Nucleus accumbens (tissue), 56 donors: ENCODE results near the gene NOL9.
A peak's percentile ranks its signal among the peaks of the same experiment; 100 is the strongest.
"Not testable (repeated sequence)": the region's sequence is repeated elsewhere in the genome, so short reads cannot be mapped to it uniquely, and the experiment has no call there.

Experiments used
- DNase-seq, 56 donors: peaks; one replicate each; lab custom pipeline; 2025; lab: John Stamatoyannopoulos, UW

NOL9 gene

DNA sequence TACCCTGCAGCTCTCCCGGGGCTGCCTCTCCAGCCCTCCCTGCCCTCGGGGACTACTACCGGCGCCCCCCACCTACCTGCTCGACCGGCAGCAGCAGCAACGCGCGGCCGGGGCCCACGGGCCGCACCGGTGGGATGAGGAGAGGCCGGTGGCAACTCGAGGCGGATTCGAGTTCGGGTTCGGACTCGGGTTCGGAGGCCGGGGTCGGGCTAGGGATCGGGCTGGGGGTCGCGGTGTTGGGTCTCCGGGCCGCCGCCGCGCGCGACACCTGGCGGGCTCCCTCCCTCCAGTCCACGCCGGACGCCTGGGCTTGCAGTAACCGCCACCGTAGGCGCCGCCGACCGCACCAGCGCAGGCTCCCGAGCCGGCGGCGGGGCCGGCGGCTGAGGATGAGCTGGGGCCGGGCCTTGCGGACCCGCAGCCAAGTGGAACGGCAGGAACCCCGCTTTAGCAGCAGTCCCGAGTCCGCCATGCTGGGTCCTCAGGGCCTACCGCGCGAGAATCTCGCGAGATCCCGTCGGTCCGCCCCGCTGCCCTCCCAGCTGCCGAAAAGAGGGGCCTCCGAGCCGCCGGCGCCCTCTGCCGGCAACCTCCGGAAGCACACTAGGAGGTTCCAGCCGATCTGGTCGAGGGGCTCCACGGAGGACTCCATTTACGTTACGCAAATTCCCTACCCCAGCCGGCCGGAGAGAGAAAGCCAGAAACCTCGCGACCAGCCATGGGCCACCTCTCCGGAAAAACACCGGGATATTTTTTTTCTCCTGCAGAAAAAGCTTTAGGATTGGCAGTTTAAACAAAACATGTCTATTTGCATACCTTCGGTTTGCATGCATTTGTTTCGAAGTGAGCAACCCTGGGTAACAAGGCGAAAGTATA lies at the start of gene NOL9:
TSS of gene NOL9 (minus strand) at position 483 of the 876 bp plus-strand sequence. CDS start at position 472, 11 bp downstream.
- peak in 55 of 56 donors; percentile 42 to 95 (median 86) for DNase-seq

DNA sequence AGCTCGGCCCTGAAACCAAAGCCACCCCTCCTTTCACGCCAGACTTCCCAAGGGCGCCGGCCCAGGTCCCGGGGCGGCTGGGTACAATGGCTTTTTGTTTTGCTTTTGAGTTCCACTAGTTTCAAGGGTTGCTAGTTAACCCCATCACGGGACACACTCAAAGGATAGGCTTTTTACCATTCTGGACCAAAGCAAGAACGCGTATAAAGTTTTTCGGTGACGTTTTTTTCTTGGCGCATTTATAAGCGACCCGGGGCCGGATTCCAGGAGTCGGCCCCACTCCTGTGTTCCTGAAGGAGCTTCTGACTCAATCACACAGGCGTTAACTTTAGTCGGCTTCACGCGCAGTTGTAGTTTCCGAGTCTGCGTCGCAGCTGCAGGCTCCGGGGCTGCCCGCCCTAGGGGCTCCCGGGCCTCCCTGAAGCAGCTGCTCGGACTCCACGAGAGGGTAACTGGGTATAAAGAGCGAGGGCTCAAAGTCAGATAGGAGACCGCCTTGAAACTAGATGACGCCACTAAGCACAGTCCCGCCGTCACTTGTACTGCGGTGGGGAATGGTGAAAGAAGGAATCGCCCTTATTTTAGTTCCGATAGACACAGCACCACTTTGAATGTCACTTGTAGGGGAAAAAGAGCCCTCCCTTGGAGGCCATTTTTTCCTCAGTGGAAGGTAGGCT lies 49.1 kb upstream of the NOL9 start:
- DNase-seq, result peak in 48 of 56 donors; percentile 28 to 94 (median 82)

DNA sequence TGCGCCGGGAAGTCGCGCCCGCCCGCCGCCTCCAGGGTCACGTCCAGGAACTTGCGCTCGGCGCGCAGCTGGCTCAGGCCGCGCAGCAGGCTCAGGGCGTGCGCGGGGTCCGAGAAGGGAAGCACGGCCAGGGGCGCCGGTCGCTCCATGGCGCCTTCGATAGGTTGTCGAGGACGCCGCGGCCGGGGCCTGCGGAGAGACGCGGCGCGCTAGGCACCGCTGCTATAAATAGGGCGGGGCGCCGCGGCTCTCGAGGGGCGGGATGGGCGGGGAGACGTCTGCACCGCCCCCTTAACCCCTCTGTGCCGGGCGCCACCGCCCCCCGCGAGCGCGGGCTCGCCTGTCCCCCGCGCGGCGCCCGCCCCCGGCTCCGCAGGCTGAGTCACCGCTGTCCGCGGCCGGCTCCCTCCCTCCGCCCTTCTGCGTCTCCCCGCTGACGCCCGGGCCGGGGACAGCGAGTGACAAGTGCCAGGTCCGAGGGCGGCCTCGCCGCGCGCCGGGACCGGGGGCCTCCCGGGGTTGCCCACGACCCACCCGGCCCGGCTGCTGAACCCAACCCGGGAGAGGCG lies 48.4 kb upstream of the NOL9 start, which contains the start of gene KLHL21:
TSS of gene KLHL21 (minus strand) at position 201 of the 569 bp plus-strand sequence. CDS start at position 149, 52 bp downstream.
- DNase-seq, result peak; percentile 44 to 94 (median 86)

DNA sequence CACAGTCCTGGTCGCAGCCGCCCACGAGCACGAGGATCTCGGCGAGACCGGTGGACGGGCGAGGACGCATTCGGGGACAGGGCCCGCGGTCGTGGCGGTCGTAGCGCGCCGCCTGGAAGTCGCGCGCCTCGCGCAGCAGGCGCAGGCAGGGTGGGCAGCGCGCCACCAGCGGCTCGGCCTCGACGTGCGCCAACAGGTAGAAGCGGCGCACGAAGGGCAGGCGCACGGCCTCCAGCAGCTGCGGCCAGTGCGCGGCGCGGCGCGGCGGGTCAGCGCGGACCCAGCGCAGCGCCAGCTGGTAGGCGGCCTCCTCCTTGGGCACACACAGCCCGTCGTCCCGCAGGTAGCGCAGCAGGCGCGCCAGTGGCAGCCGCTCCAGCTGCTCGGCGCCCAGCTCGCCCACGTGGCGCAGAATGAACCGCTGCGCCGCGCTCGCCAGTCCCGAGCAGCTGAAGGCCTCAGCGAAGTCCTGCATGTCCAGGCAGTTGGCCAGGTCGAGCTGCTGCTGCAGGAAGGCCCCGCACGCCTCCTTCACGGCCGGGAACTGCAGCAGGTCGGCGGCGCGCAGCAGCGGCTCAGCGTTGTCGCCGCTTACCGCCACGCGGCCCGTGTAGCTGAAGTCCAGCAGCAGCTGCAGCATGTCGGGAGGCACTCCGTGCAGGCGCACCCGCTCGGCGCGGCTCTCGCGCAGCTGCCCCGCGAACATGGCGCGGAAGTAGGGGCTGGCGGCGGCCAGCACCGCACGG lies 47.8 kb upstream of the NOL9 start:
- peak in 28 of 56 donors; percentile 43 to 74 (median 55) for DNase-seq

DNA sequence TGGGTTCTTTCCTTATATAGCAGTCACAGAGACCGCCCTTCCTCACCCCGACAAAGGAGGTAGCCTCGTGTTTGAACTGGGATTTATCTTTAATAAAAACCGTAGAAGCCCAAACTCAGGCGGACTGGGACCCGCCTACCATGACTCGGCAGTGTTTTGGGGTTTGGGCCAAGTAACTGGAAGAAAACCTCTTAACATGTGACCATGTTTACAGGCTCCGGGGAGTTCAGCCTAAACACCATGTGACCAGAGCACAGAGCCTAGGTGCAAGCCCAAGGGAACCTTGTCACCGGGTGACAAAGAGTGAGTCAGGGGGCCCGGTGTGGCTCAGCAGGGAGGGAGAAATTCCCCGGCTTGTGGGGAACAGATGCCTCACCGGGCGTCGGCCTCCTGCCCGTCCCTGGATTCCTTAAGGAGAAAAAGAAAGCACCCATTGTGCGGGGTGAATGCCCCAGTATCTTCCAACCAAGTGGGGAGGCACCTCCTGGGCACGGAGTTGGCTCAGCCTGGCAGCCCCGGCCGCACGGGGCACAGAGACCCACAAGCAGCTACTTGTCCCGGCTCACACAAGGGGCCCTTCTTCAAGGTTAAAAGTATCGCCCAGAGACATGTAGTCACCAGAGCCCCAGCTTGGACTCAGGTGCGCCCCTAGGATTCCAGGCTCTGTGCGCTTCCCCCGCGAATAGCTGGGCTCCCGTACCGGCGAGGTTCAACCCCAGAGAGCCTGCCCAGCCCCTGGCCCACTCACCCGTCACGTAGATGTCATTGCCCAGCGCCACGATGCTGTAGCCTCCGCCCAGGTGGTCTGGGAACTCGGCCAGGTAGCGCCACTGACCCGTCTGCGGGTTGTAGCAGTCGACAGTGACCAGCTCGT lies 47.0 kb upstream of the NOL9 start:
- DNase-seq, result peak in 52 of 56 donors; percentile 36 to 87 (median 64)

DNA sequence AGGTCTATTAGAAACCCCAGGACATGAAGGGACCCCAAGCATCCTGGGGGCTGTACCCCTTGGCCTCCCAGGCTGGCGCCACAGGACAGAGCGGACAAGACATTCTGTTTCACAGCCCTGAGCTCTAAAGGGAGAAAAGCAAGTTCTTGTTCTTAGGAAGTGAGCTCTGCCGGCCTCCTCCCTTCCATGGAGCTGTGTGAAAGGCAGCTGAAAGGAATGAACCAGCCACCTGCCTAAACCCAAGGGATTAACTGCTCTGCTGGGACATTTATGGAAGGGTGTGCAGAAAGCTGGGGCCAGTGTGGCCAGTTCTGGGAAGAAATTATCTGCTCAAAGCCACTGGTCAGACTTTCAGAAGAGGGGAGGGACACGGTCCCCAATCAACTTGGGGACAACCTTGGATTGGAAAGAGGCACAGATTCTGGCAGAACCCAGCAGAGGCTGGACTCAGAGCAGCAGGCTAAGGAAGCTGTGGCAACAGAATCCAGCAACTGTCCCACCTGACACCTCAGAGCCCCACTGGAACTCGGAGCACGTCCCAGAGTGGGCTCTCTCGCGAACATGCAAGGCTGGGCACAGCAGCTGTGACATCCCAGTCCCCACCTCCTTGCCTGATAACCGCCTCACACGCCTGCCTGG lies 46.2 kb upstream of the NOL9 start:
- DNase-seq, result peak in 6 of 56 donors; percentile 21 to 70 (median 56)

DNA sequence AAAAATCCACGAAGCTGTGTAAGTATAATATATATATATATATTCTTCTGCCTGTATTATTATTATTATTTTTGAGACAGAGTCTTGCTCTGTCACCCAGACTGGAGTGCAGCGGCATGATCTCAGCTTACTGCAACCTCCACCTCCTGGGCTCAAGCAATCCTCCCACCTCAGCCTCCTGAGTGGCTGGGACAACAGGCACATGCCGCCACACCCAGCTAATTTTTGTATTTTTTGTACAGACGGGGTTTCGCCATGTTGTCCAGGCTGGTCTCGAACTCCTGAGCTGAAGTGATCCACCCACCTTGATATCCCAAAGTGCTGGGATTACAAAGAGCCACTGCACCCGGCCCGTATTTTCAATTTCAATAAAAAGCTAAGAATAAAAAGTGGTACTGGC lies 45.7 kb upstream of the NOL9 start:
- DNase-seq, result not testable (repeated sequence)

DNA sequence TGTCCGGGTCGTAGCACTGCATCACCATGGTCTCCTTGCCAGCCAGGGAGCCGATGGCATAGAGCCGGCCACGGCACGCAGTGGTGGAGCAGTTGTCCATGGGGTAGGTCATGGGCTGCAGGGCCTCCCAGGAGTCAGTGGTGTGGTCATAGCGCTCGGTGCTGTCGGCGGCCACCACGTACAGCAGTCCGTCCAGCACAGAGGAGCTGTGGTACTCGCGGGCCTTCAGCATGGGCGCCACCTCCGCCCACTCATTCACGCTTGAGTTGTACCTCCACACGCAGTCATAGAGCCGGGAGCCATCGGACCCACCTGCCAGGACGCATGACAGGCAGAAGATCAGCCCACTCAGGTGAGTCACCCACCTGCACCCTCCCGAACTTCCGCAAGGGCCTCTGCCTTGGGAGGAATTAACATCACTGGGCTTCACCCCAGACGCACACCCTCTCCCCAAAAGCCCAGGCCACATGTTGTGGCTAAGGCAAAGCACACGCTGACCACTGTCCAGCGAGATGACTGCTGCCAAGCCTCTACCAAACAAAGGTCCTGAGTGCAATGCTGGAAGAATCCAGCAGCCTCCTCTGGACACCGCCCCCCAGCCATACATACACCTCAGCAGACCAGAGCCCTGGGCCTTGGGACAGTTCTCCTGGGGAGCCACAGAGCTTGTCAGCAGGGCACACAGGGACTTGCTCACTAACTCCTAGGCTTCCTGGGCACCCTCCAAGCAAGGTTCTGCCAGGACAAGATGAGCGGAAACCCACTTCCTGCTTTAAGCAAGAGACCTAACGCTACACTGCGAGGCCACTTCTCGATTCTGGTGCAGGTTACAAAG lies 45.0 kb upstream of the NOL9 start:
- peak in 15 of 56 donors; percentile 15 to 61 (median 31) for DNase-seq

DNA sequence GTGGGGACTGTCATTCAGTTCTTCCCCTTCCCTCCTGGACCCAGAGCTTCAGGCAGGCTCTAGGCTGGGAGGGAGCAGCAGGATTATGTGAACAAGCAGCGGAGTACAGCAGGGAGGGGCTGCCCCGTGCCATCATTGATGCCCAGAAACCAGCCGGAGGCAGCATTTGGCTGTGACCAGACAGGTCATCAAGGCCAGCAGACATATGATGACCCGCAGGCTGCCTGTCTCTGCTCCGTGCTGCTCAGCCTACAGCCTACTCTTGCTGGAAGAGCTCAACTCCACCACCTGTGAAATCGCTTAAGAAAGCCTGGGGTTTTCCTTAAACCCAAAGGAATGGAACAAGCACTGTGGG lies 43.4 kb upstream of the NOL9 start:
- DNase-seq, result no peak

DNA sequence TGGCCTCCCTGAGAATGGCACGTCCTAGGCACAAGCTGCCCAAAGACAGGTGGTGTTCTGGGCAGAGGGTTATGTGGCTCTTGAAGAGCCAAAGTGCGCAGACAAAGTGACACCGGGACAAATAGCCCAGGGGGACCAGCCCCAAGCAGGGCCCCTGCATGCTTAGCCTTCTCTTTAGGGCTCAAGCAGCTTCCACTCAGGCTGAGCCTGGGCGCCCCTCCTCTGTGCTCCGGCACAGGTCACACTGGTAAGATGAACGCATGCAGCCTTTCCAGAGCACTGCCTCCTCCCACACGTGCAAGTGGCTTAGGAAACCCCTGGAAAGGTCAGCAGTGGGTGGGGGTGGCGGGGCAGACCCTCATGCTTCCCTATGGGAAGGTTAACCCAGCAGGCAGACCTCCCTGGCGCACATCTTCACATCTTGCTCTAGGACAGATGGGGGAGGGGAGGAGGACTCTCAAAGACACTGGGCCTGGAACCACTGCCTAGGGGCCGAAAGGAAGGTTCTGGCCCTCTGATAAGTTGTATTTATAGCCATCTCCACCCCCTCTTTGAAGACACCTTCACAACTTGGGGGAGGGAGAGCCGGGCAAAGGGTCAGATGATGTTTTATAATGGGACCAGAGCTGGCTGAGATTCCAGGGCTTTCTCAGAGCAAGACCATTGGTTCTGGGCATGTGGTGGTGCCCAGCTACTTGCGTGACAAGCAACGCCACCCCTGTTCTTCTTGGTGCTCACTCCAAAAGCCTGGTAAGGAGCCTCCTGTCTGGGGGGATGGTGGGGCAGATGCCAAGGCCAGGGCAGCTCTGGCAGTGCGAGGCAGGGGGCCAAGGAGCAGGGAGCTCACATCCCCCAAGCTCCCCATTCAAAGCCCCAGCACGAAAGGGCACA lies 42.8 kb upstream of the NOL9 start:
- peak in 1 of 56 donors; percentile 10 for DNase-seq

DNA sequence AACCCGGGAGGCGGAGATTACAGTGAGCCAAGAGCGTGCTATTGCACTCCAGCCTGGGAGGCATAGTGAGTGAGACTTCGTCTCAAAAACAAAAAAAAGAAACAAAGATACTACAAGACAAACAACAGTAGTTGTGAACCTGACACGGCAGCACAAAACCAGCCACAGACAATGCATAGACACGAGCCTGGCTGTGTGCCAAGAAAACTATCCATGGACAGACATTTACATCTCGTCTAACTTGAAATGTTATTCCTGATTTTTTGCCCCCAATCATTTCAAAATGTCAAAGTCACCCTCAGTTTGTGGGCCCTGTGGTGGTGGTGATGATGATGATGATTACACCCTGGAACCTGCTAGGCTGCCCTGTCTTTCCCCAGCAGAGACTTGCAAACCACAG lies 42.0 kb upstream of the NOL9 start:
- DNase-seq, result no peak

DNA sequence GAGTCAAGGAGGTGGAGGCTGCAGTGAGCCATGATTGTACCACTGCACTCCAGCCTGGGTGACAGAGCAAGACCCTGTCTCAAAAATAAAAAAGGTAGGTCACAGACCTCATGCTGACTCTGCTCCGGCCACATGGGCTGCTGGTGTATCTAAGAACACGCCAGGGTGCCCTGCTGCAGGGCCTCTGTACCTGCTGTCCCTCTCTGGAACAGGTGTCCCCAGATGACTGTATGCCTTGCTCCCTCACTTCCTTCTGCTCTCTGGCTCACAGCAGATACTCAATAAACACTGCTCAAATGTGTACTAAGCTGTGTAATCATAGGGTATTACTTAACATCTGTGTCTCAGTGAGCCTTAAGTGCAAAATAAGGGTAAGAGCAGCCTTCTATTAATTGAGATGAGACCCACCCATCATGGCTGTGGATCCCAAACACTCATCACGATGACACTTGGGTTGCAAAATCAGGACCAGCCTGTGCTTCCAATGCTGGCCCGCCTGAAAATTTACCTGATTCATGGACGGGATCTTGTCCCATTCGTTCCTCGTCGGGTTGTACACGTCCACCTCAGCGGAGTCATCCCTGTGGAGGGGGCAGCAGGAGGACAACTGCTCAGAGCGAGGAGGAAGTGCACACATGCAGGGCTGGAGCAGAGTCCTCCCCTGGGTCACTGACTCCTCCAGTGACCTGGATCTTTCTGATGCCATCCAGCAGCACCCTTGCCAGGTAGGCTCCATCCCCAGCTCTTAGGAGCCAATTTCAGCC lies 40.8 kb upstream of the NOL9 start:
- no peak for DNase-seq

DNA sequence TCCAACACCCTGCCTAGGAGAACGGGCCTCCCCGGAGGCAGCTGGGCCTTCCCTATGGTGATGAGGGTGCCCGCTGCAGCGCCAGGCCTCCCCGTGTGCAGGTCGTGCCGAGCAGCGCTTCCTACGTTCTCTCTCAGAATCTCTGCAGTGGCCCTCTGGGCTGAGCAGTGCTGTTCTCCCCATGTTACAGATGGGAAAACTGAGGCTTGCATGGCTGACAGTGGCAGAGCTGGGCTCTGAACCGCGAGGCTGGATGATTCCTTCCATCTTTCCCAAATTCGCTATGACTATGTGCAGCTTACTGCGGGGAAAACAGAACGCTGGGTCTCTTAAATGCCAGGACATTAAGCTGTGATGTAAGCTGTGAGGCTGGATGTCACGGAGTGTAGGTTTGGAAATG lies 39.5 kb upstream of the NOL9 start:
- no peak for DNase-seq

DNA sequence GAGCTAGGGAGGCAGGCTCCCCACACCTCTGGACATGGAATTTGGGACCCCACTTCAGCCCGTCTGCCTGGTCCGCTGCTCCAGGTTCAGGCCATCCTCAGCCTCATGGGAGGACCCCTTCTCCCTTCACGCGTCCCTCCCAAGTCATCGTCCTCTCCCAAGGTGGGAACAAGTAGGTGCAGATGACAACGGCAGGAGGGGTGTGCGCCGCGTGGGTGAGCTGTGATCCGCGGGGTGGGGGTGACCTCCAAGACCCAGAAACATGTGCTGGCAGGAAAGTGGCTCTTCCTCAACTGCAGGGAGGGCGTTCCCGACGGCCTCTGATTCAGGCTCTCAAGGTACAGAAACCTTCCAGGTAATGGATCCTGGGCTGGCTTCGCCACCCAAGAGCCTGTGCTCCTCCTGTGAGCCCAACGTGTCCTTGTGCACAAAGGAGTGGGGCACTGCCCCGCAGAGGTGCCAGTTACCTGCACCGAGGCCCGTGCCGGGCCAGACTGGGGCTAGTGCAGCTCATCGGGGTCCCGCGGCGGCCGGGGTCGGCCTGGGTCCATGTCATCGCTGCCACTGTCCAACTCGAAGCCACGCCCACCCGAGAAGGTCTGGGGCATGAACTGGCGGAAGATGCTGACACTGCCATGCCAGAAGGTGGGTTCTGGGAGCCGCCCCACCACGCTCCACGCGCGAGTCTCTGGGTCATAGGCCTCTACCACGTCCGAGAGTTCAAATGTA lies 38.7 kb upstream of the NOL9 start:
- no peak for DNase-seq

DNA sequence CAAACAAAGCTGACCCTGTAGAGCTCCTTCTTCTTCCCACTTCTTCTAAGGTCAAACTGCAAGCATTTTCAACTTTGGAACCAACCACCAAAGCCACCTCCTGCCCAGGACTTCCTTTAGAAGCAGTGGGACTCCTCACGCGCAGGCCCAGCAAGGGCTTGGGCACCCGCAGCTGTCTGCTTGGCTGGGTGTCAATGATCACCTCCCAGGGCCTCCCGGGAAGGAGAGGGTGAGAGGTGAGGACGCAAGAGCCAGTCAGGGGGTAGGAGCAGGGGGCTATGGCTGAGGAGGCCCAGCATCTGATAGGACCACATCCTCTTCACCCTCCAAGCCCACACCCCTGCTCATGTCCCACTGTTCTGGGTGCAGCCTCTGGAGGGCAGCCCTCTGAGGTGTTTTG lies 38.1 kb upstream of the NOL9 start:
- DNase-seq, result no peak

DNA sequence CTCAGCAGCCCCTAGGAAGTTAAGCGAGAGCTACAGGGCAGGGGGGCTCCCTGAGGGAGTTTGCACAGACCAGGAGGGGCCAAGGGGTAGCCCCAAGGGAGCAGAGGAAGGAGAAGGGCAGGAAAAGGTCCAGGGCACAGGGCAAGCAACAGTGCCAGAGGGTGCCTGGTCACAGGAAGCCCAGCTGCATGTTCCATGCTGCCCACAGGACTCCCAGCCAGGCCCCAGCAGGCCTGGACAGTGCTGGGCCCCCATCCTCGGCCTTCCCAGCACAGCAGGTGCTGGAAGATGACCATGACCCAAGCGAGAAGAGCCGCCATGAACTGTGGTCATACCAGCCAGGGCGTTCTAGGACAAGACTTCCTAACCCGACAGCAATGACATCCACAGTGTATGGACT lies 37.3 kb upstream of the NOL9 start:
- no peak for DNase-seq
